ENCODE measurements around the gene KLK10. TPM values are rescaled to one million over a fixed set of nuclear protein-coding genes. Genes with fewer than 3 reads are reported as not detected.
A peak's percentile ranks its signal among the peaks of the same experiment; 100 is the strongest.

The KLK10 gene
- total RNA-seq, 1 experiment from 2014 or later = not detected

DNA sequence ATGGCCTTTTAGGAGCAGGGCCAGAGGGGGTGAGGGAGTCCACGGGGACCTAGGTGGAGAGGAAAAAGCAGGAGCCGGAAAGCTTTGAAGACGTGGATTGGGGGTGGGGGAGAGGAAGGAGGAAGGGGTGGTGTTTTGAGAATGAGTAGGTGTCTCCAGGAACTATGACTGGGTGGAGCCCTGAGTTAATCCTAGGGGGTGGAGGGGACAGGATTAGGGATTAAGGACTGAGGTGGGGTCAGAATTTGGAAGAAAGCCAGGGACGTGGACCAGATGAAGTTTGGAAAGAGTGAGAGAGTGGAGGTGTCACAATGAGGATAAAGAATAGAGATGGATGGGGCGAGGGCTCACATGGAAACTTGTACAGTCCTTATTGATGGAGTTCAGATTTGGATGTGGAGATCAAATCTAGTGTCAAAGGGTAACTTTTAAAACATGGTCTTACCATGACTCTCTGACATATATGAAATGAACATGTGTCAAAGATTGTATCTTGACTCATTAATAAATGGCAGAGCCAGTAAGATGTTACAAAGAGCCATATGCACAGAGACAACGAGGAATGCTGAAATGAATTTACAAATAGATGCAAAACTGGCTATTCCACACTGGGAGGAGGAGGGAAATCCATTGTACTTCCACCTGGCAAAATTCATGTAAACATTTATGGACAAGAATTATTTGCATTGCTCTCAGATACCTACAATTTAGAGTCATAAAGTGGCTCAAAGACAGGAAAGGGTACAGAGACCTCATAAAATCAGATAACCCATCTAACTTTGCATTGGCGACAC, 47.1 kb upstream of the KLK10 start:
- no peaks in the 10 kb centered on the region for H3K4me1 ChIP-seq (ENCODE audit: control insufficient read depth, insufficient read depth, low read length)
- ChIA-PET POLR2A (no interaction called here), CTCF (no interaction called here)
- H3K36me3 ChIP-seq (ENCODE audit: control insufficient read depth, insufficient read depth, low read length) = no peaks in the 10 kb centered on the region
- H3K9me3 ChIP-seq (ENCODE audit: control insufficient read depth, insufficient read depth, low read depth, low read length) = no peaks in the 10 kb centered on the region
- ATAC-seq = no peak
- BruUV-seq (replicated peaks) = no TSS peak
- TF ChIP-seq POLR2AphosphoS5 (IDR thresholded peaks at IDR 0.05; ENCODE audit: low read depth, low read length) (no peak), TCF7L2 (IDR thresholded peaks at IDR 0.05; ENCODE audit: low read depth, low read length) (no peak), SIN3A (IDR thresholded peaks at IDR 0.05; ENCODE audit: borderline replicate concordance, insufficient read depth, low read depth, low read length) (no peak)
- TF ChIP-seq, protein P1, sequence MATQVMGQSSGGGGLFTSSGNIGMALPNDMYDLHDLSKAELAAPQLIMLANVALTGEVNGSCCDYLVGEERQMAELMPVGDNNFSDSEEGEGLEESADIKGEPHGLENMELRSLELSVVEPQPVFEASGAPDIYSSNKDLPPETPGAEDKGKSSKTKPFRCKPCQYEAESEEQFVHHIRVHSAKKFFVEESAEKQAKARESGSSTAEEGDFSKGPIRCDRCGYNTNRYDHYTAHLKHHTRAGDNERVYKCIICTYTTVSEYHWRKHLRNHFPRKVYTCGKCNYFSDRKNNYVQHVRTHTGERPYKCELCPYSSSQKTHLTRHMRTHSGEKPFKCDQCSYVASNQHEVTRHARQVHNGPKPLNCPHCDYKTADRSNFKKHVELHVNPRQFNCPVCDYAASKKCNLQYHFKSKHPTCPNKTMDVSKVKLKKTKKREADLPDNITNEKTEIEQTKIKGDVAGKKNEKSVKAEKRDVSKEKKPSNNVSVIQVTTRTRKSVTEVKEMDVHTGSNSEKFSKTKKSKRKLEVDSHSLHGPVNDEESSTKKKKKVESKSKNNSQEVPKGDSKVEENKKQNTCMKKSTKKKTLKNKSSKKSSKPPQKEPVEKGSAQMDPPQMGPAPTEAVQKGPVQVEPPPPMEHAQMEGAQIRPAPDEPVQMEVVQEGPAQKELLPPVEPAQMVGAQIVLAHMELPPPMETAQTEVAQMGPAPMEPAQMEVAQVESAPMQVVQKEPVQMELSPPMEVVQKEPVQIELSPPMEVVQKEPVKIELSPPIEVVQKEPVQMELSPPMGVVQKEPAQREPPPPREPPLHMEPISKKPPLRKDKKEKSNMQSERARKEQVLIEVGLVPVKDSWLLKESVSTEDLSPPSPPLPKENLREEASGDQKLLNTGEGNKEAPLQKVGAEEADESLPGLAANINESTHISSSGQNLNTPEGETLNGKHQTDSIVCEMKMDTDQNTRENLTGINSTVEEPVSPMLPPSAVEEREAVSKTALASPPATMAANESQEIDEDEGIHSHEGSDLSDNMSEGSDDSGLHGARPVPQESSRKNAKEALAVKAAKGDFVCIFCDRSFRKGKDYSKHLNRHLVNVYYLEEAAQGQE (IDR thresholded peaks at IDR 0.05; ENCODE audit: insufficient read depth in 1 of 2, low read depth in 2 of 2, low read length in 1 of 2) = no peak
- no peak for DNase-seq (ENCODE audit: low read depth, low spot score)
- H3K27ac ChIP-seq (ENCODE audit: low read length) = no peak overlapping the region
- in situ Hi-C loops (cut with HindIII; ENCODE audit: low pct_unique_long_range_greater_than_20kb, low sequenced_read_pairs) = no loop called here
- intact Hi-C loops (cut with micrococcal nuclease; ENCODE audit: unreplicated experiment) = no loop called here
- H3K27me3 ChIP-seq (ENCODE audit: control insufficient read depth, insufficient read depth, low read length) = no peaks in the 10 kb centered on the region
- H3K4me3 ChIP-seq (ENCODE audit: low read depth in 2 of 2, low read length in 2 of 2) = no peak overlapping the region

DNA sequence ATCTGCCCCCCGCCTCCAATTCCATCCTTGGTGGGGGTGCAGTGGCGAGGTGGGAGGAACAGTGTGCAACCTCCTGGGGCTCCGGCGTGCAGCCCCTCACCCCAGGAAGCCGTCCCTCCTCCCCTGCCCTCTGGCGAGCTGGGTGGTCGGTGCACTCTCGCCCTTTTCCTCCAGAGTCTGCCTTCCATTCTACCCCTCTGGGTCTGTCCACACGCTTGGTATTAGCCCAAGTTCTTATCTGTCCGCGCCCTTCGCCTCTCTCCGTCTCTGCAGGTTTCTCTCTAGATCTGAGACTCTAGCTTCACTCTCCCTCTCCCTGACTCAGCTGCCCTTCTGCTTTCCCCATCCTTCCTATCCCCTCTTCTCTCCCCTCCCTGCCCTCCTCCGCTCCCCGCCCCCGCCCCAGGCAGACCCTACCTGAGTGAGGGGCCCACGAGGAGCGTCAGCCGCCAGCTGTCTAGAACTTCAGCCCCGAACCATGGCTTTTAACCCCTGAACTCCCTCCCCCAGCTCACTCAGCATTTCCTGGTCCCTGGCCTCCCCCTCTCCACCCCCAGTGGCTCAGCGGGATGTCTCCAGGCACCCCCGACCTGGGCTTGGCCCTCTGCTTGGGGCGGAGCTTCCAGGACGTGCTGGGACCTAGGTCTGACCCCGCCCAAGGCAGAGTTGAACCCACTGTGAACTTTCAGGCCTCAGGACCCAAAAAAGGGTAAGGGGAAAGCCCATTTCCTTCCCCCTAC, 45.9 kb upstream of the KLK10 start:
- Histone ChIP-seq H3K9me3 (ENCODE audit: control insufficient read depth, insufficient read depth, low read depth, low read length) (no peaks in the 10 kb centered on the region), H3K27ac (ENCODE audit: low read length) (no peak overlapping the region), H3K4me3 (ENCODE audit: low read depth in 2 of 2, low read length in 2 of 2) (no peak overlapping the region; a peak in 1 of 4 replicates), H3K36me3 (ENCODE audit: control insufficient read depth, insufficient read depth, low read length) (no peaks in the 10 kb centered on the region), H3K27me3 (ENCODE audit: control insufficient read depth, insufficient read depth, low read length) (no peaks in the 10 kb centered on the region), H3K4me1 (ENCODE audit: control insufficient read depth, insufficient read depth, low read length) (no peaks in the 10 kb centered on the region)
- in situ Hi-C loops (cut with HindIII; ENCODE audit: low pct_unique_long_range_greater_than_20kb, low sequenced_read_pairs) = no loop called here
- POLR2A ChIA-PET = no interaction called here
- CTCF ChIA-PET = interaction anchor here (0.8 kb wide), 1 partner anchor 10 kb away, joined by 8 read pairs; no protein-coding TSS in a partner anchor
- DNase-seq (ENCODE audit: low read depth, low spot score) (no peak), ATAC-seq (peak; percentile 38; the same call in 1 of the 2 replicates)
- intact Hi-C loops (cut with micrococcal nuclease; ENCODE audit: unreplicated experiment) = no loop called here
- TF ChIP-seq, protein P1 (IDR thresholded peaks at IDR 0.05; ENCODE audit: insufficient read depth in 1 of 2, low read depth in 2 of 2, low read length in 1 of 2) = no peak
- TF ChIP-seq TCF7L2 (IDR thresholded peaks at IDR 0.05; ENCODE audit: low read depth, low read length) (no peak), SIN3A (IDR thresholded peaks at IDR 0.05; ENCODE audit: borderline replicate concordance, insufficient read depth, low read depth, low read length) (no peak), POLR2AphosphoS5 (IDR thresholded peaks at IDR 0.05; ENCODE audit: low read depth, low read length) (no peak)
- TF ChIP-seq, protein P2, sequence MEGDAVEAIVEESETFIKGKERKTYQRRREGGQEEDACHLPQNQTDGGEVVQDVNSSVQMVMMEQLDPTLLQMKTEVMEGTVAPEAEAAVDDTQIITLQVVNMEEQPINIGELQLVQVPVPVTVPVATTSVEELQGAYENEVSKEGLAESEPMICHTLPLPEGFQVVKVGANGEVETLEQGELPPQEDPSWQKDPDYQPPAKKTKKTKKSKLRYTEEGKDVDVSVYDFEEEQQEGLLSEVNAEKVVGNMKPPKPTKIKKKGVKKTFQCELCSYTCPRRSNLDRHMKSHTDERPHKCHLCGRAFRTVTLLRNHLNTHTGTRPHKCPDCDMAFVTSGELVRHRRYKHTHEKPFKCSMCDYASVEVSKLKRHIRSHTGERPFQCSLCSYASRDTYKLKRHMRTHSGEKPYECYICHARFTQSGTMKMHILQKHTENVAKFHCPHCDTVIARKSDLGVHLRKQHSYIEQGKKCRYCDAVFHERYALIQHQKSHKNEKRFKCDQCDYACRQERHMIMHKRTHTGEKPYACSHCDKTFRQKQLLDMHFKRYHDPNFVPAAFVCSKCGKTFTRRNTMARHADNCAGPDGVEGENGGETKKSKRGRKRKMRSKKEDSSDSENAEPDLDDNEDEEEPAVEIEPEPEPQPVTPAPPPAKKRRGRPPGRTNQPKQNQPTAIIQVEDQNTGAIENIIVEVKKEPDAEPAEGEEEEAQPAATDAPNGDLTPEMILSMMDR (IDR thresholded peaks at IDR 0.05) = no peak
- BruUV-seq (replicated peaks) = no TSS peak

Measured in Panc1 (cell line).